Fibroblast of peridontal ligament (primary cell): ENCODE measurements around the gene RGPD3.

ENCODE experiments used
- DNase-seq: peaks from one replicate; pipeline ENCODE4 v3.0.0-alpha.2; 2010; ENCODE audit errors: extremely low read depth

The RGPD3 gene

DNA sequence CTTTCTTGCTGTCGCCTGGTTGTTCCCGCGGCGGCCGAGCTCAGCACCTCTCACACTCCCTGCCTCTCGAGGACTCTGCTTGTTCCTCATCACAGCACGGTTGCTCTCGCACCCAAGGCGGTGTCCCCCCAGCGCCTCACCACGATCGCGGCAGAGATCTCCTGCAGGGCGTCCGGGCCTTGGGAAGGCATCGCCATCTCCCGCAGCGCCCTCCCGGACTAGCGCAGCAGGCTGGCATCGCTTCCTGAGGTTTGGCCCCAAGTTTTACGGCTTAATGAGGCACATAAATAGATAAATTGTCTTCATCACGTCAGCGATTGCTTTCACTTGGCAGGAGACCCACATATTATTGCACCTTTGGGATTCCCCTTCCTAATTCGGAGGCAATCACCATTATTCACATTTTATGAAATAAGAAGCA is 125.4 kb downstream of the RGPD3 start:
- DNase-seq = no peak

DNA sequence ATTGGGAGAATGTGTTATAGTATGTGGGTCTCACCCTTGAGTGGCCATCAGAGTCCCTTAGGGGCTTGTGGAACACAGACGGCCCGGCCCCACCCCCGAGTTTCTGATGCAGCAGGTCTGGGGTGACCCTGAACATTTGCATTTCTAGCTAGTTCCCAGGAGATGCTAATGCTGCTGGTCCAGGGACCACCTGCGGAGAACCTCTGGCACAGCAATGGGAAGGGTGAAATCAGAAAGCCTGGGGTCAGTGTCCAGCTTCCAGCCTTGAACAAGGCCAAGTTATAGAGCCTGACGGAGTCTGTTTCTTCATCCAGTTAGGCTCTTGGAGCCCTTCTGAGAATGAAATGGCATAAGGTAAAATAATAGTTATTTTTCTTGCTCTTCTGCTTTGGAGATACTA is 126.5 kb downstream of the RGPD3 start:
- DNase-seq = no peak
